ENCODE measurements around the gene NELFA. TPM values are rescaled to one million over a fixed set of nuclear protein-coding genes. Genes with fewer than 3 reads are reported as not detected.

Gene NELFA
- polyA plus RNA-seq, 4 donors, result 12.7 to 35.1 (median 22.6) TPM

DNA sequence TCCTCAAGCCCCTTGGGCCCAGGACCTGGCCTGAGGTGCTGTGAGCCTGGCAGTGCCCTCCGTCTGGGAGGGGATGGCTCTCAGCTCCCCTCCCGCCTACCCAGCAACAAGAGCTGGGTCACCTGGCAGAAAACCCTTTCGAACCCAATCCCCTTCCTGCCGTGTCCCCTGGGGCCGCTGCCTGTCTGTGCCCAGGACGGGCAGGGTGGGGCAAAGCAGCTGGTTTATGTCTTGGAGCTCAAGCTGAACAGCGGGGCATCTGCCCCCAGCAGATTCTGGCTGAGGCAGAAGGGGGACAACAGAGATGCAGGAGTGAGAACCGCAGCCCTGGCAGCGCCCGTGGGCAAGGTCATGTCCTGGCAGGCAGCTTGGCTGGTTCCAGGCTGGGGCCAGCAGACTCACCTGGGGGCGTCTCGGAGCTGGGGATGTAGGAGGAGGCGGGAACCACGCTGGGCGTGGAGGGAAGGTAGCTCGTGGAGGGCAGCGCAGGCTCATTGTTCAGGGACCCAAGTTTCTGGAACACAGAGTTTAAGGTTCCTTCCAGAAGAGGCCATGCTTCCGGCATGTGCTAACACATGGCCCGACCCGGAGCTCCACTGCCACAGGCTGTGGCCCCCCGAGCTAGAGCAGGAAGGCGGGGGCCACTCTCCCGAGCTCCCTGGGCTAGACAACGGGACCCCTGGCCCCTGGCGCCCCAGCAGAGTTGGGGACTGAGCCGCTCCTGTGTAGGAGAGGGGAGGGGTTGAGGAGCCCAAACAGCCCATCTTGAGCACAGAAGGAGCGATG lies 24.2 kb downstream of the NELFA start:
- 72 to 80% (median 74%) methylated on average over 25 to 27 of the region's 27 CpGs for WGBS, 3 donors
- Histone ChIP-seq H3K27ac (ENCODE audit: low read depth in 1 of 3, low read length in 2 of 3) (no peak overlapping the region), H3K9me3 (ENCODE audit: control insufficient read depth in 2 of 2, insufficient read depth in 1 of 2, low read depth in 1 of 2, low read length in 1 of 2) (no peaks in the 10 kb centered on the region), H3K27me3 (ENCODE audit: control insufficient read depth in 3 of 3, insufficient read depth in 3 of 3, low read length in 3 of 3) (no peaks in the 10 kb centered on the region), H3K4me1 (ENCODE audit: control insufficient read depth in 3 of 3, insufficient read depth in 2 of 3, low read depth in 1 of 3, low read length in 2 of 3) (no peaks in the 10 kb centered on the region), H3K4me3 (ENCODE audit: low read depth in 1 of 3, low read length in 3 of 3) (no peak overlapping the region), H3K36me3 (ENCODE audit: control insufficient read depth in 3 of 3, insufficient read depth in 2 of 3, low read depth in 1 of 3, low read length in 3 of 3) (peaks cover 6 to 96% (median 30%) of the 10 kb centered on the region in 3 donors)
- FAIRE-seq (no peak), DNase-seq (no peak)

DNA sequence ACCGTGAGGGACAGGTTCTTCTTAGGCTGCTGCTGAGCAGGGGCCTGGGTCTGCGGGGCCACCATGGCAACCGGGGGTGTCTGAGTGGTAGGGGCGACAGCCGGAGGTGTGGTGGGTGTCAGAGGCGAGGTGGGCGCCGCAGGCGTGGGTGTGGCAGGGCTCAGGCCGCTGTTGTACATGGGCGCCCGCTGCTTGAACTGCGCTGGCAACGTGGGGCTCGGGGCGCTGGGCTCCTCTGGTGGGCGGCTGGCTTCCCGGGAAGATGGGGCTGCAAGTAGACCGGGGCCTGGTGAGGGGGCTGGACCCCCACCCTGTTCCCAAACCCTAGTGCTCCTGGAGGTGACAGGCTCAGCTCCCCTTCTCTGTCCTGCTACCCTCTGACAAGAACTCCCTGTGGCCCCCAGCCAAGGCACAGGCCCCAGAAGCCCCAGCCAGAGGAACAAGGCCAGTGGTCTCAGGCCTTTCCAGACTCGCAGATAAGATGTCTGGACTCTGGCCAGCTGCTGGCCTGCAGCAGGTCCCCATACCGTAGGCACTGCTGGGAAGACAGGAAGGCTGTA lies 24.8 kb downstream of the NELFA start:
- no peak for DNase-seq

DNA sequence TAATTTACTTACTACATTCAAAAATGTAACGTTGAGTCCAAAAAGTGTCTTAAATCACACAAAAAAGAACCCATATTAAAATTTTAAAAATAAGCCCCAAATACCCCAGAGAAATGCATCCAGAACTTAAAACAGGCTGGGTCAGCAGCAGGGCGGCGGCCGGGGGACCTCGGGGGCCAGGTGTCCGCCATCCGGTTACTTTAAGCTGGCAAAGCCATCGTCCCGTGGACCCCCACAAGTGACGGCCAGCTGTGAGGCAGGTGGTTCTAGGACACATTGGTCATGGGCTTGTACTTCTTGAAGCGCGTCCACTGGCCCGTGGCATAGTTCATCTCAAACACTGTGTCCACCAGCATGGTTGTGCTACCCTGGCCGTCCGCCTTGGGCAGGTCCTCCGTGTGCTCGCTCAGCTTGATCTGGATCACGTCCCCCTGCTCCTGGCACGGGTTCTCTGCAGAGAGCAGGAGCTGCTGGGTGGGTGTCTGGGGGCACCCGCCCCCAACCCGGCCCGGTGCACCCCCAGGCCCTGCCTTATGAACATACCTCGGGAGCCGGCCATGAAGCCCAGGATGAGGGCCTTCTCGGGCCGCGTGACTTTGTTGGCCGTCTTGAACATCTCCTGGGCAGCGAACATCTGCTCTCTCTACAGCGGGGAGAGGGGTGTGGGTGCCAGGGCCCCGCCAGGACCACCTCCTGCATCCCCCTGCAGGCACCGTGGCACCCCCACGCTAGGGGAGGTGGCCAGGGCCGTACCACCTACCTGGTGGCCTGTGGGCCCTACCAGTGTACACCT lies 25.5 kb downstream of the NELFA start:
- no peaks in the 10 kb centered on the region for H3K4me1 ChIP-seq (ENCODE audit: control insufficient read depth in 3 of 3, insufficient read depth in 2 of 3, low read depth in 1 of 3, low read length in 2 of 3)
- 90 to 93% (median 91%) methylated on average over 31 to 34 of the region's 34 CpGs for WGBS, 3 donors
- H3K36me3 ChIP-seq (ENCODE audit: control insufficient read depth in 3 of 3, insufficient read depth in 2 of 3, low read depth in 1 of 3, low read length in 3 of 3), result peaks cover 12 to 96% (median 28%) of the 10 kb centered on the region in 3 donors
- no peak overlapping the region for H3K4me3 ChIP-seq (ENCODE audit: low read depth in 1 of 3, low read length in 3 of 3)
- H3K9me3 ChIP-seq (ENCODE audit: control insufficient read depth in 2 of 2, insufficient read depth in 1 of 2, low read depth in 1 of 2, low read length in 1 of 2), result no peaks in the 10 kb centered on the region
- no peaks in the 10 kb centered on the region for H3K27me3 ChIP-seq (ENCODE audit: control insufficient read depth in 3 of 3, insufficient read depth in 3 of 3, low read length in 3 of 3)
- FAIRE-seq (no peak), DNase-seq (no peak)
- no peak overlapping the region for H3K27ac ChIP-seq (ENCODE audit: low read depth in 1 of 3, low read length in 2 of 3)

More for the DNA sequence above, 24.8 kb downstream of the NELFA start:
- 88 to 91% (median 91%) methylated on average over 13 to 21 of the region's 21 CpGs for WGBS, 3 donors
- H3K4me1 ChIP-seq (ENCODE audit: control insufficient read depth in 3 of 3, insufficient read depth in 2 of 3, low read depth in 1 of 3, low read length in 2 of 3), result no peaks in the 10 kb centered on the region
- FAIRE-seq, result no peak
- H3K27me3 ChIP-seq (ENCODE audit: control insufficient read depth in 3 of 3, insufficient read depth in 3 of 3, low read length in 3 of 3), result no peaks in the 10 kb centered on the region
- no peak overlapping the region for H3K27ac ChIP-seq (ENCODE audit: low read depth in 1 of 3, low read length in 2 of 3)
- no peak overlapping the region for H3K4me3 ChIP-seq (ENCODE audit: low read depth in 1 of 3, low read length in 3 of 3)
- H3K36me3 ChIP-seq (ENCODE audit: control insufficient read depth in 3 of 3, insufficient read depth in 2 of 3, low read depth in 1 of 3, low read length in 3 of 3), result peaks cover 9 to 96% (median 28%) of the 10 kb centered on the region in 3 donors
- H3K9me3 ChIP-seq (ENCODE audit: control insufficient read depth in 2 of 2, insufficient read depth in 1 of 2, low read depth in 1 of 2, low read length in 1 of 2), result no peaks in the 10 kb centered on the region

DNA sequence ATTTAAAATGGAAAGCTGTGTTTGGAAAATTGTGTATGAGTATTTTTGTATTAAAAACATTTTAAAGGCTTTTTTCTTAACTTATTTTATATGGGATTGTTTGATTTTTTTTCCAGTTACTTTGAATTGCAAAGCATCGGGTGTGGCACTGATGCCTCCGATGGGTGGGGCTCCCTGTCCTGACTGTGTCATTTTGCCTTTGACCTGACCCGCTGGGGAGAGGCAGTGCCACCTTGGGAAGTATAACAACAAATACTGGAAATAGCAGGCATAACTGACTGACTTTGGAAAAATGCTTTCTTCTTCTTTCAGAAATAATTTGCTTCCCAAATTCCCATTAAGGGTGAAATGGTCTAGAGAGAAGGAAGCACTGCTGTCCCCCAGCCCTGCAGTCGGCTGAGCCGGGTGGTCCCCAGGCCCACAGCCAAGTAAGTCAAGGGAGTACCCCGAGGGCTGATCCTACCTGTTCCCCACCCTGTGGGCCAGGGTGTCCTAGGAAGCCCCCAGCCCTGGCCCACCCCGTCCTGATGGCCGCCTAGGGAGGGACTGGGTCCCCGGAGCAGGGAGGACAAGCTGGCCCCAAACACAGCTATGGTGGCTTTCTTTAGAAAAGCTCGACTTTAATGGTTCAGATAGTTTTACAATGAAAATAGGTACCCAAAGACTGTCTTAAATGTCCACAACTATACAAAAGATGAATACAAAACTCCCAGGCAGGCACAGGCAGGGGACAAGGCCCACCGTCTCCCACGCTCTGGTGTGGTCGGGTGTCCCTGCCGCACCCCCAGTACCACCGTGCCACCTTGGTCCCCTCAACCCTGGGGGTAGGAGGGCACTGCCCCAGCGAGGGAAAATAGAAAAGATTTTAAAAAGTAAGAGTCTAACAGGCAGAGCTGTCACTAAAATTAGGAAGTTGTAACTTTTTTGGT lies 26.4 kb downstream of the NELFA start:
- DNase-seq (peak in 1 of 2 donors; percentile 65), FAIRE-seq (no peak)
- H3K27me3 ChIP-seq (ENCODE audit: control insufficient read depth in 3 of 3, insufficient read depth in 3 of 3, low read length in 3 of 3), result no peaks in the 10 kb centered on the region
- no peaks in the 10 kb centered on the region for H3K9me3 ChIP-seq (ENCODE audit: control insufficient read depth in 2 of 2, insufficient read depth in 1 of 2, low read depth in 1 of 2, low read length in 1 of 2)
- H3K36me3 ChIP-seq (ENCODE audit: control insufficient read depth in 3 of 3, insufficient read depth in 2 of 3, low read depth in 1 of 3, low read length in 3 of 3), result peaks cover 12 to 96% (median 23%) of the 10 kb centered on the region in 3 donors
- H3K27ac ChIP-seq (ENCODE audit: low read depth in 1 of 3, low read length in 2 of 3), result peak overlapping the region in 1 of 3 donors; percentile 70
- H3K4me3 ChIP-seq (ENCODE audit: low read depth in 1 of 3, low read length in 3 of 3), result no peak overlapping the region
- WGBS, 3 donors, result 77 to 88% (median 87%) methylated on average over 16 of the region's 16 CpGs
- no peaks in the 10 kb centered on the region for H3K4me1 ChIP-seq (ENCODE audit: control insufficient read depth in 3 of 3, insufficient read depth in 2 of 3, low read depth in 1 of 3, low read length in 2 of 3)

DNA sequence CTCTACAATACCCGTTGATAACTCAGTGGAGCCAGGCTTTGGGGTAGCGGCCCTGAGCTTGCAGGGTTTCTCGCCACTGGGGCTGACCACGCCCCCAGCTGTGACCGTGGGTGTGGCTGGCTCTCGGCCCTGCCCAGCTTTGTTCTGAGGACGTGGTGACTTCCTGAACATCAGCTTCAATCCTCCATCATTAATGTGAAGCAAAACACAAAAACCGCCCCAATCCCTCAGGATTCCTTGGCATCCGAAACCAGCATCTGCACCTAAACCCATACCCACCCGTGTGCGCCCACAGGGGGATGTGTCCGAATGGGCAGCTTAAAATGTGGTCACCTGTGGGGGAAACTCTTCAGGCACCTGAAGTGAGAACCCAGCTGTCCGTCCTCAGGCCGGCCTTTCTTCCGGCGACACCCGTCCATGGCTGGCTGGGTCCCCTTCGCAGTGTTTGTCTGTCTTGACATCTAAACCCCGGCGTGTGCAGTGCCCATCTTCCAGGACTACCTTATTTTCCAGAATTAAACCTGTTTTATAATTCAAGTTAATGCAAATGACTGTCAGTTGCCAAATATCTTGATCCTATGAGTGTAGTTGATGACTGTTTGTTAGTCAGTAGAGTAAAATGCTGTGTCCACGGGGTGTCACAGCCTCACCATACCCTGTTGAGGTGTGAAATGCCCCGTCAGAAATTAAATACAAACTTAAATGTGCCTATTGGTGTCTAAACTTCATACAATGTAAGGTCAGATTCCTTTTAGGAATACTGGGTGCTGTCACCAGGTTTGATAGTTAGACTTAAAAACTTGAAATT lies 27.3 kb downstream of the NELFA start:
- H3K9me3 ChIP-seq (ENCODE audit: control insufficient read depth in 2 of 2, insufficient read depth in 1 of 2, low read depth in 1 of 2, low read length in 1 of 2), result no peaks in the 10 kb centered on the region
- H3K4me3 ChIP-seq (ENCODE audit: low read depth in 1 of 3, low read length in 3 of 3), result no peak overlapping the region
- no peaks in the 10 kb centered on the region for H3K4me1 ChIP-seq (ENCODE audit: control insufficient read depth in 3 of 3, insufficient read depth in 2 of 3, low read depth in 1 of 3, low read length in 2 of 3)
- 78 to 80% (median 79%) methylated on average over 22 of the region's 22 CpGs for WGBS, 3 donors
- H3K27ac ChIP-seq (ENCODE audit: low read depth in 1 of 3, low read length in 2 of 3), result no peak overlapping the region
- H3K36me3 ChIP-seq (ENCODE audit: control insufficient read depth in 3 of 3, insufficient read depth in 2 of 3, low read depth in 1 of 3, low read length in 3 of 3), result peaks cover 14 to 96% (median 22%) of the 10 kb centered on the region in 3 donors
- DNase-seq, result peak; percentile 31 to 44
- no peaks in the 10 kb centered on the region for H3K27me3 ChIP-seq (ENCODE audit: control insufficient read depth in 3 of 3, insufficient read depth in 3 of 3, low read length in 3 of 3)
- FAIRE-seq, result no peak

DNA sequence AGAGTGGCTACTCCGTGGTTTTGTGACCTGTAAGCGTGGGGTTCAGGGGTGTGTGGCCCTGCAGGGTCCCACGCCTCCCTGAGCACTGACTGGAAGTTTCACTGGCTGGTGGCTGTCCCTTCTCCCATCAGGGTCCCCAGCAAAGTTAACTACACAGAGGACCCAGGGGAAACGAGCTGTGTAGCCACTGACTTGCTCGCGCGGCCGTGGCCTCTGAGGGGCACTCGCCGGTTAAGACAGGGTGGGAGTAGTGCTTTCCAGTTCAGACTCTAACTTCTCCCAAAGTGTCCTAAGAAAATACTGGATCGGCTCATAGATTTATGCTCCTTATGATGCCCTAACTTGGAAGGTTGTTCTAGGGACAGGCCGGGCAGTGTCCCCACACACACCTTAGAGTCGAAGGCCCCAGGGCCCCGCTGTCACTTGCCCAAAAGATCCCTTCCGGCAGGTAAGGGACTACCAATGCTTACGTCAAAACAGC lies 28.2 kb downstream of the NELFA start:
- no peaks in the 10 kb centered on the region for H3K9me3 ChIP-seq (ENCODE audit: control insufficient read depth in 2 of 2, insufficient read depth in 1 of 2, low read depth in 1 of 2, low read length in 1 of 2)
- no peaks in the 10 kb centered on the region for H3K27me3 ChIP-seq (ENCODE audit: control insufficient read depth in 3 of 3, insufficient read depth in 3 of 3, low read length in 3 of 3)
- no peak for FAIRE-seq
- peaks cover 19 to 96% (median 19%) of the 10 kb centered on the region in 3 donors for H3K36me3 ChIP-seq (ENCODE audit: control insufficient read depth in 3 of 3, insufficient read depth in 2 of 3, low read depth in 1 of 3, low read length in 3 of 3)
- no peak overlapping the region for H3K27ac ChIP-seq (ENCODE audit: low read depth in 1 of 3, low read length in 2 of 3)
- DNase-seq, result no peak
- H3K4me3 ChIP-seq (ENCODE audit: low read depth in 1 of 3, low read length in 3 of 3), result no peak overlapping the region
- 95 to 96% (median 96%) methylated on average over 16 of the region's 16 CpGs for WGBS, 3 donors
- H3K4me1 ChIP-seq (ENCODE audit: control insufficient read depth in 3 of 3, insufficient read depth in 2 of 3, low read depth in 1 of 3, low read length in 2 of 3), result no peaks in the 10 kb centered on the region

DNA sequence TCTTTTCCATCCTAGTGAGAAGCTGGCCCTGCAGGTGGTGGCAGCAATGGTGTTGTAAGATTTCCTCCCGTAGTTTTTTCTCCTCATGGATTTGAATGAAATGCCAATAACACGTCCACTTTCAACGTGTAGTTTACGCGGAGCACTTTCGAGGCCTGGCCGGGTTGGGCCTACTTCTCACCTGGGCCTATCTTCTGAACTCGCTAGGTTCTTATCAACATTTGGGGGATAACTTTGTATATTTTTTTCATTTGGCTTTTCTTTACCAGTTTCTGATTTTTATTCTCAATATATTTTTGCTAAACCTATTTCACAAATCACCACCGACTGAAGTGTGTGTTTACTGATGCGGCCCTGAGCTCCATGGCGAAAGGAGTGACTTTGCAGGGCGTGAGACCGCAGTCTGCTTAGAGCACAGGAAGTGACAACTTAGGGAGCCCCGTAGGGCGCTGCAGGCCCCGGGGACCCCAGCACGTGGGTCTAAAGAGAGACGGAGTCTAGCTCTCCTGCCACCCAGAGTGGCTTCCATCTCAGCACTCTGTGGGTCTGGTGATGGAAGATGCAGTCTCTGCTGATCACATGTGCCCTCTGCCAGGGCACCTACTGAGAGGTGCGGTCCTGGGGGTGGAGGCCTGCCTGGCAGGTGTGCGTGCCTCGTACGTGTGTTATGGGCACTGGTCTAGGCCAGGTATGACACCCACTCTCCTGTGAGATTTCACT lies 29.1 kb downstream of the NELFA start:
- 88 to 89% (median 88%) methylated on average over 22 of the region's 22 CpGs for WGBS, 3 donors
- no peaks in the 10 kb centered on the region for H3K9me3 ChIP-seq (ENCODE audit: control insufficient read depth in 2 of 2, insufficient read depth in 1 of 2, low read depth in 1 of 2, low read length in 1 of 2)
- H3K27ac ChIP-seq (ENCODE audit: low read depth in 1 of 3, low read length in 2 of 3), result no peak overlapping the region
- DNase-seq (no peak), FAIRE-seq (no peak)
- H3K4me1 ChIP-seq (ENCODE audit: control insufficient read depth in 3 of 3, insufficient read depth in 2 of 3, low read depth in 1 of 3, low read length in 2 of 3), result no peaks in the 10 kb centered on the region
- H3K4me3 ChIP-seq (ENCODE audit: low read depth in 1 of 3, low read length in 3 of 3), result no peak overlapping the region
- peaks cover 16 to 96% (median 18%) of the 10 kb centered on the region in 3 donors for H3K36me3 ChIP-seq (ENCODE audit: control insufficient read depth in 3 of 3, insufficient read depth in 2 of 3, low read depth in 1 of 3, low read length in 3 of 3)
- no peaks in the 10 kb centered on the region for H3K27me3 ChIP-seq (ENCODE audit: control insufficient read depth in 3 of 3, insufficient read depth in 3 of 3, low read length in 3 of 3)

Measured in small intestine (tissue), 7 donors.